ENCODE measurements around the gene TDRD6. TPM values are rescaled to one million over a fixed set of nuclear protein-coding genes. Genes with fewer than 3 reads are reported as not detected.

Gene TDRD6
- total RNA-seq, 1 donor from 2014 or later: 0.17 TPM

DNA sequence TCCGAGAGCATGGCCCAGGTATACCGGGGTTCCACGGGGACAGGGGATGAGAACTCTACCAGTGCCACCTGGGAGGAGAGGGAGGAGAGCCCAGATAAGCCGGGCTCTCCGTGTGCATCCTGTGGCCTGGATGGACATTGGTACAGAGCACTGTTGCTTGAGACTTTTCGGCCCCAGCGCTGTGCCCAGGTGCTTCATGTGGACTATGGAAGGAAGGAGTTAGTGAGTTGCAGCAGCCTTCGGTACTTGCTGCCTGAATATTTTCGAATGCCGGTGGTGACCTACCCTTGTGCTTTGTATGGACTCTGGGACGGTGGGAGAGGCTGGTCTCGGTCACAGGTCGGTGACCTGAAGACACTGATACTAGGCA lies 1.3 kb downstream of the TDRD6 start:
- Mint-ChIP-seq H3K9me3 (ENCODE audit: low read depth) (peaks cover 2% of the 10 kb centered on the region), H3K4me3 (ENCODE audit: low read depth) (no peak overlapping the region), H3K27me3 (peaks cover 51% of the 10 kb centered on the region), H3K4me1 (ENCODE audit: low read depth) (peaks cover 4% of the 10 kb centered on the region), H3K36me3 (ENCODE audit: insufficient read depth) (no peaks in the 10 kb centered on the region), H3K27ac (no peak overlapping the region)
- TF ChIP-seq CTCF (IDR thresholded peaks at IDR 0.05; ENCODE audit: unreplicated experiment): no peak
- no peak for DNase-seq (ENCODE audit: low spot score, unreplicated experiment)

DNA sequence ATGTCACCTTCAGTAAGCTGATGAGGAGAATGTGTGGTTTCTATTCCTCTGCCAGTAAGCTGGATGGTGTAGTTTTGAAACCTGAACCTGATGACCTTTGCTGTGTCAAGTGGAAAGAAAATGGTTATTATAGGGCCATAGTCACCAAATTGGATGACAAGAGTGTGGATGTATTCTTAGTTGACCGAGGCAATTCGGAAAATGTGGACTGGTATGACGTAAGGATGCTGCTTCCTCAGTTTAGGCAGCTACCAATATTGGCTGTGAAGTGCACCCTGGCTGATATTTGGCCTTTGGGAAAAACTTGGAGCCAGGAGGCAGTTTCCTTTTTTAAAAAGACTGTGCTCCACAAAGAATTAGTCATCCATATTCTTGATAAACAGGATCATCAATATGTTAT lies 2.0 kb downstream of the TDRD6 start:
- Mint-ChIP-seq H3K9me3 (ENCODE audit: low read depth) (peaks cover 2% of the 10 kb centered on the region), H3K27me3 (peaks cover 52% of the 10 kb centered on the region), H3K4me3 (ENCODE audit: low read depth) (no peak overlapping the region), H3K36me3 (ENCODE audit: insufficient read depth) (no peaks in the 10 kb centered on the region), H3K4me1 (ENCODE audit: low read depth) (peaks cover 4% of the 10 kb centered on the region), H3K27ac (no peak overlapping the region)
- no peak for DNase-seq (ENCODE audit: low spot score, unreplicated experiment)
- no peak for TF ChIP-seq CTCF (IDR thresholded peaks at IDR 0.05; ENCODE audit: unreplicated experiment)

GRCh38 chr6:46690141-46690755 lies 2.6 kb downstream of the TDRD6 start:
- no peak overlapping the region for H3K4me3 Mint-ChIP-seq (ENCODE audit: low read depth)
- peaks cover 2% of the 10 kb centered on the region for H3K9me3 Mint-ChIP-seq (ENCODE audit: low read depth)

GRCh38 chr6:46690911-46691451 lies 3.3 kb downstream of the TDRD6 start:
- no peak for DNase-seq (ENCODE audit: low spot score, unreplicated experiment)
- H3K27me3 Mint-ChIP-seq: peaks cover 52% of the 10 kb centered on the region
- peaks cover 2% of the 10 kb centered on the region for H3K9me3 Mint-ChIP-seq (ENCODE audit: low read depth)
- H3K4me1 Mint-ChIP-seq (ENCODE audit: low read depth): peaks cover 10% of the 10 kb centered on the region
- no peak overlapping the region for H3K4me3 Mint-ChIP-seq (ENCODE audit: low read depth)
- TF ChIP-seq CTCF (IDR thresholded peaks at IDR 0.05; ENCODE audit: unreplicated experiment): no peak
- H3K27ac Mint-ChIP-seq: no peak overlapping the region
- H3K36me3 Mint-ChIP-seq (ENCODE audit: insufficient read depth): no peaks in the 10 kb centered on the region

More at GRCh38 chr6:46690141-46690755, 2.6 kb downstream of the TDRD6 start:
- no peak for DNase-seq (ENCODE audit: low spot score, unreplicated experiment)
- Mint-ChIP-seq H3K27ac (no peak overlapping the region), H3K36me3 (ENCODE audit: insufficient read depth) (no peaks in the 10 kb centered on the region), H3K27me3 (peaks cover 52% of the 10 kb centered on the region), H3K4me1 (ENCODE audit: low read depth) (peaks cover 4% of the 10 kb centered on the region)
- TF ChIP-seq CTCF (IDR thresholded peaks at IDR 0.05; ENCODE audit: unreplicated experiment): no peak

DNA sequence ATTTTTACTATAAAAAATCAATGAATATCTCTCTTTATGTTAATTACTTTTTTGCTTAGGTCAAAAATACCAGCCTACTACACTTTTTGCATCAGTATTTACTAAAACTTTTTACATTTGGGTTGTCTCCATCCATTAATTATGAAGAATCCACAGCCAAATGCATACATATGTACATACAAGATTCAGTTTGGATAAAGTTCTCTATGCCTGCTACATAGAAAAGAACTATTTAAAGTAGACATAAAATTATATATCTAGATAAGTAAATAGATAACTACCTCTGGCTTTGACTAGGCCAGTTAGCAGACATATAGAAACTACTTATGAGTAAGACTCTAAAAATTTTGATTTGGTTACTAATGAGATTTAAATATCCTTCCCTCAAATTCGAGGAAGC lies 12.3 kb downstream of the TDRD6 start:
- Mint-ChIP-seq H3K9me3 (ENCODE audit: low read depth) (no peaks in the 10 kb centered on the region), H3K27ac (no peak overlapping the region), H3K36me3 (ENCODE audit: insufficient read depth) (no peaks in the 10 kb centered on the region), H3K27me3 (peaks cover 49% of the 10 kb centered on the region), H3K4me3 (ENCODE audit: low read depth) (no peak overlapping the region), H3K4me1 (ENCODE audit: low read depth) (peaks cover 10% of the 10 kb centered on the region)
- no peak for DNase-seq (ENCODE audit: low spot score, unreplicated experiment)
- no peak for TF ChIP-seq CTCF (IDR thresholded peaks at IDR 0.05; ENCODE audit: unreplicated experiment)
